GM21737 (cell line): ENCODE measurements around the gene ADAMTSL2.

Experiments
- ATAC-seq: cut with Tn5 transposase; IDR thresholded peaks from one replicate; pipeline ENCODE4 v1.9.1; 2021; ENCODE audit warnings: mild to moderate bottlenecking, moderate library complexity; ENCODE audit not compliant: unreplicated experiment

Gene ADAMTSL2

GRCh38 chr9:133499132-133499891 lies 35.2 kb upstream of the ADAMTSL2 start:
- ATAC-seq: no peak

GRCh38 chr9:133499892-133500270 lies 34.6 kb upstream of the ADAMTSL2 start:
- no peak for ATAC-seq

- ATAC-seq: no peak
These were observed 32.4 kb upstream of the ADAMTSL2 start for GRCh38 chr9:133502112-133502511.

GRCh38 chr9:133505186-133505830 lies 29.2 kb upstream of the ADAMTSL2 start:
- ATAC-seq: no peak

GRCh38 chr9:133505901-133506652 lies 28.4 kb upstream of the ADAMTSL2 start:
- no peak for ATAC-seq

GRCh38 chr9:133506653-133507038 lies 27.9 kb upstream of the ADAMTSL2 start:
- ATAC-seq: no peak

- ATAC-seq: no peak
These were observed 27.1 kb upstream of the ADAMTSL2 start for GRCh38 chr9:133507246-133507965.

GRCh38 chr9:133508046-133508445 lies 26.5 kb upstream of the ADAMTSL2 start:
- no peak for ATAC-seq

GRCh38 chr9:133509179-133510083 lies 25.1 kb upstream of the ADAMTSL2 start:
- no peak for ATAC-seq

- no peak for ATAC-seq
These were observed 23.5 kb upstream of the ADAMTSL2 start for GRCh38 chr9:133510926-133511505.

- ATAC-seq: no peak
These were observed 22.9 kb upstream of the ADAMTSL2 start for GRCh38 chr9:133511607-133512006.

- no peak for ATAC-seq
These were observed 22.0 kb upstream of the ADAMTSL2 start for GRCh38 chr9:133512253-133513213.

- no peak for ATAC-seq
These were observed 21.0 kb upstream of the ADAMTSL2 start for GRCh38 chr9:133513214-133514100.

- ATAC-seq: no peak
These were observed 19.9 kb upstream of the ADAMTSL2 start for GRCh38 chr9:133514460-133515239.

- no peak for ATAC-seq
These were observed 19.3 kb upstream of the ADAMTSL2 start for GRCh38 chr9:133515240-133515610.

- no peak for ATAC-seq
These were observed 18.8 kb upstream of the ADAMTSL2 start for GRCh38 chr9:133515615-133516255.
